K562 (cell line): ENCODE measurements around the gene EFHC1.

Experiments
- HIVEP1 ChIP-seq: fragments of 250-450 bp; sonication (Bioruptor Pico); IDR thresholded peaks from 2 replicates; pipeline ENCODE4 v1.4.0; 2020; ENCODE audit warnings: mild to moderate bottlenecking
- POLR2G ChIP-seq: fragments of 200-400 bp; formaldehyde crosslinking; IDR thresholded peaks from 2 replicates; pipeline ENCODE4 v1.6.1; 2017; ENCODE audit warnings: low read depth, mild to moderate bottlenecking, antibody characterized with exemption, low read length, moderate library complexity
- PRPF4 ChIP-seq: fragments of 200-400 bp; formaldehyde crosslinking; IDR thresholded peaks from one replicate; pipeline ENCODE4 v1.6.1; 2017; ENCODE audit warnings: low read length, low read depth, mild to moderate bottlenecking; ENCODE audit not compliant: insufficient read depth, poor library complexity, severe bottlenecking
- RAD21 ChIP-seq, 2 experiments: fragments of 250-450 bp in 1 of 2; fragments of 450-650 bp in 1 of 2; sonication (Bioruptor Pico) in 1 of 2; formaldehyde crosslinking in 1 of 2; IDR thresholded peaks in 1 of 2; conservative IDR thresholded peaks in 1 of 2; 2 replicates each; pipeline versions ENCODE4 v1.4.0 to v1.8.0; 2020 to 2022; ENCODE audit warnings: mild to moderate bottlenecking in 2 of 2, moderate library complexity in 1 of 2
- REST ChIP-seq, 2 experiments: fragments of 450-650 bp; formaldehyde crosslinking in 1 of 2; IDR thresholded peaks; 2 replicates each; pipeline versions ENCODE4 v1.4.0 to v1.6.1; 2014 to 2020; ENCODE audit warnings: mild to moderate bottlenecking in 2 of 2, borderline replicate concordance in 1 of 2, low read depth in 1 of 2
- SIN3B ChIP-seq: fragments of 450-650 bp; IDR thresholded peaks from 2 replicates; pipeline ENCODE4 v1.6.1; 2017; ENCODE audit warnings: low read depth, mild to moderate bottlenecking, moderate library complexity
- SMAD1 ChIP-seq: fragments of 150-350 bp; IDR thresholded peaks from 2 replicates; pipeline ENCODE4 v1.6.1; 2014; ENCODE audit warnings: low read length, low read depth; ENCODE audit not compliant: partially characterized antibody
- STAG1 ChIP-seq: sonication (generic); formaldehyde crosslinking; IDR thresholded peaks from 2 replicates; pipeline ENCODE4 v1.5.0; 2020; ENCODE audit warnings: missing genetic modification reagents, borderline replicate concordance
- THRAP3 ChIP-seq: fragments of 450-650 bp; IDR thresholded peaks from 2 replicates; pipeline ENCODE4 v1.6.1; 2016; ENCODE audit warnings: mild to moderate bottlenecking, inconsistent platforms, borderline replicate concordance
- THRB ChIP-seq: fragments of 450-650 bp; formaldehyde crosslinking; conservative IDR thresholded peaks from 2 replicates; pipeline ENCODE4 v1.4.0; 2022; ENCODE audit warnings: mild to moderate bottlenecking, missing genetic modification characterization
- ZBTB40 ChIP-seq, 2 experiments: fragments of 450-650 bp in 1 of 2; sonication (generic) in 1 of 2; formaldehyde crosslinking in 1 of 2; IDR thresholded peaks; 2 replicates each; pipeline versions ENCODE4 v1.7.1 to v1.9.0; 2016 to 2022; ENCODE audit warnings: inconsistent platforms in 1 of 2, mild to moderate bottlenecking in 1 of 2, missing genetic modification reagents in 1 of 2
- TF ChIP-seq, protein P1 (sequence below), 3 experiments: IDR thresholded peaks in 2 of 3; conservative IDR thresholded peaks in 1 of 3; 2 replicates each; pipeline ENCODE4 v1.5.1; 2011 to 2012; ENCODE audit warnings: low read length in 3 of 3, mild to moderate bottlenecking in 3 of 3, control low read depth in 2 of 3, improper control_type of control experiment in 1 of 3, inconsistent platforms in 1 of 3, low read depth in 1 of 3, mixed read lengths in 1 of 3, moderate library complexity in 1 of 3; ENCODE audit not compliant: insufficient read depth in 2 of 3

GRCh38 chr6:52550870-52551269 is 130.7 kb downstream of the EFHC1 start:
- TF ChIP-seq THRB (CRISPR knock-in tag) (no peak), HIVEP1 (no peak), REST (IDR thresholded peaks at IDR 0.05; ENCODE audit: borderline replicate concordance) (no peak), REST (CRISPR knock-in tag; IDR thresholded peaks at IDR 0.05; ENCODE audit: low read depth) (no peak), PRPF4 (no peak), RAD21 (CRISPR knock-in tag; conservative IDR thresholded peaks at IDR 0.05 in 1 of 2, IDR thresholded peaks at IDR 0.05 in 1 of 2) (no peak), ZBTB40 (IDR thresholded peaks at IDR 0.05) (no peak), ZBTB40 (CRISPR knock-in tag; IDR thresholded peaks at IDR 0.05) (no peak), THRAP3 (no peak), STAG1 (CRISPR knock-in tag) (no peak), SMAD1 (no peak), POLR2G (no peak), SIN3B (no peak)
- TF ChIP-seq, protein P1, sequence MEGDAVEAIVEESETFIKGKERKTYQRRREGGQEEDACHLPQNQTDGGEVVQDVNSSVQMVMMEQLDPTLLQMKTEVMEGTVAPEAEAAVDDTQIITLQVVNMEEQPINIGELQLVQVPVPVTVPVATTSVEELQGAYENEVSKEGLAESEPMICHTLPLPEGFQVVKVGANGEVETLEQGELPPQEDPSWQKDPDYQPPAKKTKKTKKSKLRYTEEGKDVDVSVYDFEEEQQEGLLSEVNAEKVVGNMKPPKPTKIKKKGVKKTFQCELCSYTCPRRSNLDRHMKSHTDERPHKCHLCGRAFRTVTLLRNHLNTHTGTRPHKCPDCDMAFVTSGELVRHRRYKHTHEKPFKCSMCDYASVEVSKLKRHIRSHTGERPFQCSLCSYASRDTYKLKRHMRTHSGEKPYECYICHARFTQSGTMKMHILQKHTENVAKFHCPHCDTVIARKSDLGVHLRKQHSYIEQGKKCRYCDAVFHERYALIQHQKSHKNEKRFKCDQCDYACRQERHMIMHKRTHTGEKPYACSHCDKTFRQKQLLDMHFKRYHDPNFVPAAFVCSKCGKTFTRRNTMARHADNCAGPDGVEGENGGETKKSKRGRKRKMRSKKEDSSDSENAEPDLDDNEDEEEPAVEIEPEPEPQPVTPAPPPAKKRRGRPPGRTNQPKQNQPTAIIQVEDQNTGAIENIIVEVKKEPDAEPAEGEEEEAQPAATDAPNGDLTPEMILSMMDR (IDR thresholded peaks at IDR 0.05 in 2 of 3, conservative IDR thresholded peaks at IDR 0.05 in 1 of 3; ENCODE audit: insufficient read depth in 2 of 3, low read depth in 1 of 3, low read length in 3 of 3) = no peak
